NCI-H774 (cell line): ENCODE data around the gene SPRING1.
"Not testable (repeated sequence)": the region's sequence is repeated elsewhere in the genome, so short reads cannot be mapped to it uniquely, and the experiment has no call there.

ENCODE experiments used
- DNase-seq: peaks from one replicate; lab custom pipeline; 2025; lab: John Stamatoyannopoulos, UW

SPRING1 gene

GRCh38 chr12:116737774-116738657 lies at the start of gene SPRING1, which contains the start of gene RNFT2:
Gene SPRING1 (minus strand): TSS chr12:116738069. CDS start chr12:116737900, 169 bp downstream.
Gene RNFT2 (plus strand): TSS chr12:116738315. CDS start chr12:116740498, 2,183 bp downstream.
- peak; percentile 99 for DNase-seq

DNA sequence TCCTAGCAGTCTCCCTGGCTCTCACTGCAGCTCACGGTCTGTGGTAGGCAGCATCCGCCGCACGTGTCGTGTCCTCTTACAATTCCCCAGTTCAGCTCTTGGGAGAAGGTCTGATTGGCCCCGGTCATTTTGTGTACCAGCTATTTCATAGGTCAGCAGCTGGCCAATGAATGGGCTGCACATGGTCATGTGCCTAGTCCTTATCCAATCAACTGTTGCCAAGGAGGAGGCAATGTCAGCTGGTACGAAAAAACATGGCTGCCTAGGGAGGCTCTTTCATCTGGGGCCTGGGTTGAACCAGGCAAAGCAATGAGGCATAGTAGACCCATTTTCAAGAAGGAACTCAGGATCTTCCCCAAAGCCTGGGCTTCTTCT lies 46.4 kb upstream of the SPRING1 start:
- DNase-seq, result no peak

- DNase-seq, result no peak
These were observed 45.8 kb upstream of the SPRING1 start for GRCh38 chr12:116783525-116784237.

DNA sequence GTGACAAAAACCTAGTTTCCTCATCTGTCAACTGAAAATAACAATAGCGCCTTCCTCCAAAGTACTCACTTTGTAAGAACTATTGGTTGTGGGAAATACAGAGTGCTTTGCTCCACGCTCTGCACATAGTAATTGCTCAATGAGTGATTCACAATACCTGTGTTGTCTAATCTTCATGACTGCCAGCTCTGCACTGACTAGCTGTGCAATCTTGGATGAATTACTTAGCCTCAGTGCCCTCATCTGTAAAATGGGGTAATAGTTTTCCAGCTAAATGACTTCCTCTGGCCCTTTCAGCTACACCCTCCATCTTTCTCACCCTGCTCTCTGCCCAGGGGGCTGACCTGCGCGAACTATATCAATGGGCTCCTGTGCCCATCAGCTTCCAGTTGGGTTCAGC lies 43.1 kb upstream of the SPRING1 start:
- DNase-seq, result no peak

DNA sequence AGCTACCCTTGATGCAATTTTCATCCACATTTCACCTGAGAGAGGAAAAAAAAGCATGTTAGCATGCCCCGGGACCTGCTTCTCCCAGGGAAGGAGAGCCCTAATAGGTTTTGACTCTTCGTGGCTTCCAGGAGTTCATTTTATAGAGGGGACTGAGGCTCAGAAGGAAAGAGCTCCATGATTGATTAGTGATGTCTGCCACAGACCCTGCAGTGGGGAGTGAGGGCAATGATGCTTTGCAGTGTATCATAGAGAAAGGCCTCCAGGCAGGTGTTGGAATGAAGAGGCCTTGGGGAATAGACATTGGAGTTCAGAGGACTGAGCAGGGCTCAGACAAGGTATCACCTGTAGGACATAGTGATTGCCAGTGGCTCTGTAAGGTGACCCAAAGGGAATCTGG lies 41.7 kb upstream of the SPRING1 start:
- no peak for DNase-seq

GRCh38 chr12:116777245-116777644 lies 39.4 kb upstream of the SPRING1 start:
- no peak for DNase-seq

- DNase-seq, result no peak
These were observed 36.2 kb upstream of the SPRING1 start for GRCh38 chr12:116774020-116774419.

GRCh38 chr12:116773276-116773731 lies 35.4 kb upstream of the SPRING1 start:
- no peak for DNase-seq

GRCh38 chr12:116771651-116772050 lies 33.8 kb upstream of the SPRING1 start:
- DNase-seq, result no peak

DNA sequence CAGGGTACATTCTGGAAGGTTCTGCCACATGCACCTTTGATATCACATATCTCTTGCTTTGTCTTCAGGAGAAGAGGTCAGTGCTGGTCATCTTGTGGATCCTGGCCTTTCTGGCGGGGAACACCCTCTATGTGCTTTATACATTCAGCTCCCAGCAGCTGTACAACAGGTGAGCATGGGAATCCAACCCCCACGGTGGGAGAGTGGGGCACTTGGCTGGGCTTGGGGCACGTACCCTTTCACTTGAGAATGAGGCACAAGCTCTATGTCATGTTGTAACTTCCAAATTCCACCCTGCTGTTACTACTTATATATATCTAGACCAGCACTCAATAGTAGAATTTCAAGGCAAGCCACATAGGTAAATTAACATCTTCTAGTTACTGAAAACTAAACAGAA lies 28.9 kb upstream of the SPRING1 start:
- DNase-seq, result no peak

GRCh38 chr12:116766285-116766684 lies 28.4 kb upstream of the SPRING1 start:
- DNase-seq, result no peak

DNA sequence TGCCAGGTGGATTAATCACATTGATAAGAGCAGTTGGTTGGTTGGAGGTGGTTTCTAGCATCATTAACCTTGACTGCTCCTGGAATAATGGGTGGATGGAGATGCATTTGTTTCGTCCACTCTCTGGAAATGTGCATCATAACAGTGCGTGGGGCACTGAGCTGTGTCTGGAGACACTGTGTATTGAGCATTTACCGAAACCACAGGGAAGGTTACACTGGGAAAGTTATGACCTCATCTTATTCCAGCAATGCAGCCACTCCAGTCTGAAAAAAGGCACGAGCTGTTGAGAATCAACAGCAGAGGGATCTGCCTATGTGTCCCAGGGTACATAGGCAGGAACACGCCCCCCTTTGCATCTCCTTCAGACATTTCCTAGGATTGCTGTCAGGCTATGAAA lies 27.4 kb upstream of the SPRING1 start:
- no peak for DNase-seq

GRCh38 chr12:116761499-116761898 lies 23.6 kb upstream of the SPRING1 start:
- DNase-seq, result no peak

DNA sequence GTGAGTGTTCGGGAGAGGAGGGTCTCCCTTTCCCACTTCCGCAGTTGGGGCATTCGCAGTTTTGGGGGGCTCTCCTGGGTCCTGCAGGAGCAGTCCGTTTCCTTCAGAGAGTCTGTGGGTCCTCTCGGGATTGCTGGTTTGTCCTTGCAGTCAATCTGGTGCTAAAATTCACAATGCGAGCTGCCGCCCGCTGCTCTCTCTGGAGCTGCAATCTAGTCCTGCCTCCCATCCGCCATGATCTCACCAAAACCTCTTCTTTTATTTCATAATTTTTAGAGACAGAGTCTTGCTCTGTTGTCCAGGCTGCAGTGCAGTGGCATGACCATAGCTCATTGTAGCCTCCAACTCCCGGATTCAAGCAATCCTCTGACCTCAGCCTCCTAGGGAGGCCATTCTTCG lies 22.8 kb upstream of the SPRING1 start:
- DNase-seq, result no peak

- DNase-seq, result no peak
These were observed 22.1 kb upstream of the SPRING1 start for GRCh38 chr12:116759783-116760621.

DNA sequence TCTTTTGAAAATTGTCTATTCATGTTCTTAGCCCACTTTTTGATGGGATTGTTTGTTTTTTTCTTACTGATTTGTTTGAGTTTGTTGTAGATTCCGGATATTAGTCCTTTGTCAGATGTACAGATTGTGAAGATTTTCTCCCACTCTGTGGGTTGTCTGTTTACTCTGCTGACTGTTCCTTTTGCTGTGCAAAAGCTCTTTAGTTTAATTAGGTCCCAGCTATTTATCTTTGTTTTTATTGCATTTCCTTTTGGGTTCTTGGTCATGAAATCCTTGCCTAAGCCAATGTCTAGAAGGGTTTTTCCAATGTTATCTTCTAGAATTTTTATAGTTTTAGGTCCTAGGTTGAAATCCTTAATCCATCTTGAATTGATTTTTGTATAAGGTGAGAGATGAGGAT lies 16.9 kb upstream of the SPRING1 start:
- DNase-seq, result not testable (repeated sequence)

- DNase-seq, result not testable (repeated sequence)
These were observed 16.2 kb upstream of the SPRING1 start for GRCh38 chr12:116754097-116754496.

- no peak for DNase-seq
These were observed 12.4 kb upstream of the SPRING1 start for GRCh38 chr12:116750298-116750697.

GRCh38 chr12:116749884-116750283 lies 12.0 kb upstream of the SPRING1 start:
- DNase-seq, result no peak

GRCh38 chr12:116745554-116745953 lies 7.7 kb upstream of the SPRING1 start:
- DNase-seq, result no peak

DNA sequence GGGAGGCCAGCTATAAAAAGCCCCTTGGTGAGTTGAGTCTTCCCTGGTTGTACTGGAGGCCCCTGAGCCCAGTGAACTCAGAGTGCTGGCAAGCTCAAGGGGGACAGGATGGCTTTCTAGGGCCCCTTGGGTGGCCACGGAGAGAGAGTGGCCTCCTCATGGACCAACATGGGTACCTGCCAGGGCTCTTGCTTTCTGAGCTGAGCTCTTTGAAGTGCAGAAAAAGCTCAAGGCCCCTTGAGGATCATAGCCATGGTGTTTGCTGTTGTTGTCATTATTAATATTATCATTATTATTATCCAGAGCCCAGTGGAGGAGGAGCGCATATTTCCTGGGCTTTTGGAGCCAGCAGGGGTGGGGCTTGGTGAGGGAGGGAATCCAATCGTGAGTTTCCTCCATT lies 6.9 kb upstream of the SPRING1 start:
- DNase-seq, result no peak

DNA sequence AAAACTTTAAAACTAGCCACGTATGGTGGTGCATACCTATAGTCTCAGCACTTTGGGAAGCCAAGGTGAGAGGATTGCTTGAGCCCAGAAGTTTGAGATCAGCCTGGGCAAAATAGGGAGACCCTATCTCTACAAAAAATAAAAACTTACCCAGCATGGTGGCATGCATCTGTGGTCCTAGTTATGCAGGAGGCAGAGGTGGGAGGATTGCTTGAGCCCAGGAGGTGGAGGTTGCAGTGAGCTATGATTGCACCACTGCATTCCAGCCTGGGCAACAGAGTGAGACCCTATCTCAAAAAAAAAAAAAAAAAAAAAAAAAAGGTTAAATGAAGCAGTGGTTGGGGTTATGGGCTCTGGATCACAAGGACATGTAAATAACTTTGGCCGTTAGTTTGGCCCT lies 4.9 kb upstream of the SPRING1 start:
- not testable (repeated sequence) for DNase-seq
